ENCODE data around the gene ZFAND3.

DNA sequence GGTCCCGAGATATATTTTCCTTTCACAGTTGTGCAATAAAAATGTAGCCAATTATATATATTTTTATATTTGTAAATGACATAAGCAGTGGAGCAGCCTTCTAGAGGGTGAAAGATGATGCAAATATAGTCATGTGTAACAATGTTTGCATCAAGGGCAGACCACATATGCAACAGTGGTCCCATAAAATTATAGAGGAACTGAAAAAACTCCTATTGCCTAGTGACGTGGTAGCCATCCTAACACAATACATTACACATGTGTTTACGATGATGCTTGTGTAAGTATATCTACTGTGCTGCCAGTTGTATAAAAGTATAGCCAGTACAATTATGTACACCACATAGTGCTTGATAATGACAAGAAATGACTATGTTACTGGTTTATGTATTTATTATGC is 162.8 kb downstream of the ZFAND3 start:
- TF ChIP-seq, protein P1, sequence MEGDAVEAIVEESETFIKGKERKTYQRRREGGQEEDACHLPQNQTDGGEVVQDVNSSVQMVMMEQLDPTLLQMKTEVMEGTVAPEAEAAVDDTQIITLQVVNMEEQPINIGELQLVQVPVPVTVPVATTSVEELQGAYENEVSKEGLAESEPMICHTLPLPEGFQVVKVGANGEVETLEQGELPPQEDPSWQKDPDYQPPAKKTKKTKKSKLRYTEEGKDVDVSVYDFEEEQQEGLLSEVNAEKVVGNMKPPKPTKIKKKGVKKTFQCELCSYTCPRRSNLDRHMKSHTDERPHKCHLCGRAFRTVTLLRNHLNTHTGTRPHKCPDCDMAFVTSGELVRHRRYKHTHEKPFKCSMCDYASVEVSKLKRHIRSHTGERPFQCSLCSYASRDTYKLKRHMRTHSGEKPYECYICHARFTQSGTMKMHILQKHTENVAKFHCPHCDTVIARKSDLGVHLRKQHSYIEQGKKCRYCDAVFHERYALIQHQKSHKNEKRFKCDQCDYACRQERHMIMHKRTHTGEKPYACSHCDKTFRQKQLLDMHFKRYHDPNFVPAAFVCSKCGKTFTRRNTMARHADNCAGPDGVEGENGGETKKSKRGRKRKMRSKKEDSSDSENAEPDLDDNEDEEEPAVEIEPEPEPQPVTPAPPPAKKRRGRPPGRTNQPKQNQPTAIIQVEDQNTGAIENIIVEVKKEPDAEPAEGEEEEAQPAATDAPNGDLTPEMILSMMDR (conservative IDR thresholded peaks at IDR 0.05 in 1 of 2, IDR thresholded peaks at IDR 0.05 in 1 of 2; ENCODE audit: low read depth in 1 of 2, low read length in 2 of 2), result no peak
- no peak for TF ChIP-seq EZH2 (IDR thresholded peaks at IDR 0.05; ENCODE audit: low read length, missing control alignments)

Data from fibroblast of lung (primary cell).